ENCODE results near the gene CXCR5.

The CXCR5 gene

GRCh38 chr11:118912742-118913410, 29.2 kb downstream of the CXCR5 start:
- no peak for DNase-seq (ENCODE audit: low read depth)

GRCh38 chr11:118913411-118914125, 29.9 kb downstream of the CXCR5 start:
- DNase-seq (ENCODE audit: low read depth) = no peak

GRCh38 chr11:118914178-118914918, 30.7 kb downstream of the CXCR5 start:
- peak; percentile 61 for DNase-seq (ENCODE audit: low read depth)

GRCh38 chr11:118914987-118915386, 31.3 kb downstream of the CXCR5 start:
- no peak for DNase-seq (ENCODE audit: low read depth)

GRCh38 chr11:118915396-118915795, 31.7 kb downstream of the CXCR5 start:
- no peak for DNase-seq (ENCODE audit: low read depth)

- no peak for DNase-seq (ENCODE audit: low read depth)
Observed at GRCh38 chr11:118915941-118916841, 32.5 kb downstream of the CXCR5 start.

- DNase-seq (ENCODE audit: low read depth) = no peak
Observed at GRCh38 chr11:118916842-118917388, 33.2 kb downstream of the CXCR5 start.

- DNase-seq (ENCODE audit: low read depth) = no peak
Observed at GRCh38 chr11:118917481-118918127, 33.9 kb downstream of the CXCR5 start.

- DNase-seq (ENCODE audit: low read depth) = no peak
Observed at GRCh38 chr11:118918128-118918685, 34.5 kb downstream of the CXCR5 start.

GRCh38 chr11:118918686-118919280, 35.1 kb downstream of the CXCR5 start:
- no peak for DNase-seq (ENCODE audit: low read depth)

- no peak for DNase-seq (ENCODE audit: low read depth)
Observed at GRCh38 chr11:118921121-118921928, 37.6 kb downstream of the CXCR5 start.

- DNase-seq (ENCODE audit: low read depth) = no peak
Observed at GRCh38 chr11:118921929-118922744, 38.4 kb downstream of the CXCR5 start.

- DNase-seq (ENCODE audit: low read depth) = no peak
Observed at GRCh38 chr11:118922745-118923627, 39.3 kb downstream of the CXCR5 start.

GRCh38 chr11:118923721-118924587, 40.3 kb downstream of the CXCR5 start:
- DNase-seq (ENCODE audit: low read depth) = no peak

- no peak for DNase-seq (ENCODE audit: low read depth)
Observed at GRCh38 chr11:118924591-118925585, 41.2 kb downstream of the CXCR5 start.
